Colonic mucosa (tissue), 4 donors: ENCODE data around the gene LRP1-AS. TPM values are rescaled to one million over a fixed set of nuclear protein-coding genes. Genes with fewer than 3 reads are reported as not detected.

ENCODE experiments used
- DNase-seq: peaks from one replicate; pipeline ENCODE4 v3.0.0-alpha.2; 2020
- H3K27ac ChIP-seq: fragments of 200-600 bp; one replicate; pipeline ENCODE4 v1.8.0; 2021
- H3K27me3 ChIP-seq: fragments of 200-600 bp; one replicate; pipeline ENCODE4 v1.8.0; 2021
- H3K36me3 ChIP-seq: fragments of 200-600 bp; one replicate; pipeline ENCODE4 v1.8.0; 2021
- H3K4me1 ChIP-seq: fragments of 200-600 bp; one replicate; pipeline ENCODE4 v1.8.0; 2021; ENCODE audit warnings: mild to moderate bottlenecking
- H3K4me3 ChIP-seq: fragments of 200-600 bp; one replicate; pipeline ENCODE4 v1.8.0; 2021
- H3K9ac ChIP-seq, 2 donors: one replicate each; pipeline ENCODE4 v1.7.0; 2013; ENCODE audit warnings: control low read depth in 2 of 2, low read depth in 2 of 2, low read length in 2 of 2
- H3K9me3 ChIP-seq: fragments of 200-600 bp; one replicate; pipeline ENCODE4 v1.8.0; 2021
- CTCF ChIP-seq: fragments of 200-600 bp; IDR thresholded peaks from one replicate; pipeline ENCODE4 v1.8.0; 2022; ENCODE audit warnings: antibody characterized with exemption, mild to moderate bottlenecking
- intact Hi-C: fragments of 100-400 bp; cut with DNase I; formaldehyde crosslinking; loops from one replicate; pipeline ENCODE4 v1.14.1; 2022
- total RNA-seq, 2 donors: library from RNA; stranded (reverse); fragmentation: NEBNext Ultra II Directional in 1 of 2; extraction: Animal tissue kit (Norgen Biotek cat#: 25700) in 1 of 2; gene quantifications; one replicate each; pipeline ENCODE4 v1.2.1, GENCODE V29; 2021
- donor health status: healthy.
- donor health status: DM: no; HTN: no; CAD: no.
- donor health status: DM: no; HTN: no; CAD: no.

Gene LRP1-AS
- total RNA-seq, 2 donors from 2014 or later = not detected

- intact Hi-C loops = no loop called here
- Histone ChIP-seq H3K4me3 (no peak overlapping the region), H3K4me1 (peaks cover 11% of the 10 kb centered on the region), H3K9ac (no peak overlapping the region), H3K27ac (no peak overlapping the region), H3K27me3 (no peaks in the 10 kb centered on the region), H3K9me3 (no peaks in the 10 kb centered on the region), H3K36me3 (peaks cover 22% of the 10 kb centered on the region)
- no peak for TF ChIP-seq CTCF
- DNase-seq = no peak
Measured at GRCh38 chr12:57106021-57106708, 41.3 kb downstream of the LRP1-AS start.

GRCh38 chr12:57105011-57105753 lies 42.2 kb downstream of the LRP1-AS start:
- Histone ChIP-seq H3K27ac (no peak overlapping the region), H3K27me3 (no peaks in the 10 kb centered on the region), H3K36me3 (peaks cover 22% of the 10 kb centered on the region), H3K4me1 (peaks cover 11% of the 10 kb centered on the region), H3K9me3 (no peaks in the 10 kb centered on the region), H3K4me3 (no peak overlapping the region), H3K9ac (no peak overlapping the region)
- intact Hi-C loops = no loop called here
- no peak for TF ChIP-seq CTCF
- DNase-seq = no peak

- TF ChIP-seq CTCF = no peak
- Histone ChIP-seq H3K27me3 (no peaks in the 10 kb centered on the region), H3K4me3 (no peak overlapping the region), H3K9ac (no peak overlapping the region), H3K27ac (no peak overlapping the region), H3K4me1 (peaks cover 5% of the 10 kb centered on the region), H3K36me3 (peaks cover 28% of the 10 kb centered on the region), H3K9me3 (no peaks in the 10 kb centered on the region)
- no peak for DNase-seq
- intact Hi-C loops = no loop called here
Measured at GRCh38 chr12:57104292-57104910, 43.0 kb downstream of the LRP1-AS start.

- Histone ChIP-seq H3K36me3 (peaks cover 30% of the 10 kb centered on the region), H3K27ac (no peak overlapping the region), H3K9me3 (no peaks in the 10 kb centered on the region), H3K4me3 (no peak overlapping the region), H3K9ac (no peak overlapping the region), H3K4me1 (peaks cover 3% of the 10 kb centered on the region), H3K27me3 (no peaks in the 10 kb centered on the region)
- DNase-seq = no peak
- TF ChIP-seq CTCF = no peak
- intact Hi-C loops = no loop called here
Measured at GRCh38 chr12:57103856-57104255, 43.6 kb downstream of the LRP1-AS start.

- no peak overlapping the region for H3K4me3 ChIP-seq
- H3K27me3 ChIP-seq = no peaks in the 10 kb centered on the region
- H3K9ac ChIP-seq = peak overlapping the region in 1 of 2 donors; percentile 35
- intact Hi-C loops = no loop called here
- H3K4me1 ChIP-seq = peaks cover 3% of the 10 kb centered on the region
- H3K27ac ChIP-seq = peak overlapping the region; percentile 58
- no peaks in the 10 kb centered on the region for H3K9me3 ChIP-seq
- peak; percentile 63 for DNase-seq
- TF ChIP-seq CTCF = no peak
- H3K36me3 ChIP-seq = peaks cover 37% of the 10 kb centered on the region
Measured at GRCh38 chr12:57101892-57102695, 45.3 kb downstream of the LRP1-AS start.
